DMS114 treated with DMSO at 0.1 percent for 48 hours (cell line): ENCODE results near the gene PITX2.

Experiments
- DNase-seq: peaks from one replicate; lab custom pipeline; 2025; ENCODE audit not compliant: unreplicated experiment; lab: John Stamatoyannopoulos, UW

PITX2 gene

GRCh38 chr4:110636680-110637407, 14.0 kb upstream of the PITX2 start:
- DNase-seq: no peak

GRCh38 chr4:110636171-110636679, 13.3 kb upstream of the PITX2 start:
- no peak for DNase-seq

GRCh38 chr4:110635163-110635865, 12.4 kb upstream of the PITX2 start:
- no peak for DNase-seq

- DNase-seq: no peak
These were observed 11.7 kb upstream of the PITX2 start for GRCh38 chr4:110634350-110635162.

GRCh38 chr4:110633358-110634341, 10.8 kb upstream of the PITX2 start:
- no peak for DNase-seq

- no peak for DNase-seq
These were observed 9.9 kb upstream of the PITX2 start for GRCh38 chr4:110632506-110633357.

GRCh38 chr4:110631584-110632505, 9.0 kb upstream of the PITX2 start:
- peak; percentile 52 for DNase-seq

- no peak for DNase-seq
These were observed 8.0 kb upstream of the PITX2 start for GRCh38 chr4:110630688-110631402.

- no peak for DNase-seq
These were observed 7.2 kb upstream of the PITX2 start for GRCh38 chr4:110629780-110630687.

GRCh38 chr4:110629214-110629754, 6.4 kb upstream of the PITX2 start:
- no peak for DNase-seq

GRCh38 chr4:110628663-110629213, 5.9 kb upstream of the PITX2 start:
- DNase-seq: no peak

- DNase-seq: no peak
These were observed 5.2 kb upstream of the PITX2 start for GRCh38 chr4:110627977-110628662.

GRCh38 chr4:110626532-110627153, 3.8 kb upstream of the PITX2 start:
- DNase-seq: no peak

GRCh38 chr4:110625576-110626257, 2.8 kb upstream of the PITX2 start:
- DNase-seq: no peak
